ENCODE measurements around the gene MTX2.
A peak's percentile ranks its signal among the peaks of the same experiment; 100 is the strongest.

Gene MTX2

GRCh38 chr2:176317199-176317598 lies 48.0 kb downstream of the MTX2 start:
- no peak overlapping the region for H3K4me3 Mint-ChIP-seq
- H3K27me3 Mint-ChIP-seq: no peaks in the 10 kb centered on the region
- ATAC-seq (ENCODE audit: low read depth) (no peak), DNase-seq (ENCODE audit: low spot score in 2 of 2) (no peak)
- H3K36me3 Mint-ChIP-seq: peaks cover 20% of the 10 kb centered on the region
- no peaks in the 10 kb centered on the region for H3K9me3 Mint-ChIP-seq
- no peak overlapping the region for H3K27ac Mint-ChIP-seq
- peaks cover 4% of the 10 kb centered on the region for H3K4me1 Mint-ChIP-seq

- Mint-ChIP-seq H3K9me3 (no peaks in the 10 kb centered on the region), H3K27ac (no peak overlapping the region), H3K27me3 (no peaks in the 10 kb centered on the region), H3K4me3 (no peak overlapping the region), H3K4me1 (peaks cover 4% of the 10 kb centered on the region), H3K36me3 (peaks cover 20% of the 10 kb centered on the region)
- DNase-seq (ENCODE audit: low spot score in 2 of 2) (no peak), ATAC-seq (ENCODE audit: low read depth) (no peak)
These were observed 48.4 kb downstream of the MTX2 start for GRCh38 chr2:176317623-176318065.

- Mint-ChIP-seq H3K4me1 (no peaks in the 10 kb centered on the region), H3K4me3 (no peak overlapping the region), H3K27ac (no peak overlapping the region), H3K9me3 (no peaks in the 10 kb centered on the region), H3K27me3 (no peaks in the 10 kb centered on the region), H3K36me3 (peaks cover 11% of the 10 kb centered on the region)
- ATAC-seq (ENCODE audit: low read depth) (no peak), DNase-seq (ENCODE audit: low spot score in 2 of 2) (no peak)
These were observed 52.7 kb downstream of the MTX2 start for GRCh38 chr2:176321916-176322315.

GRCh38 chr2:176324862-176325261 lies 55.6 kb downstream of the MTX2 start:
- peaks cover 9% of the 10 kb centered on the region for H3K36me3 Mint-ChIP-seq
- no peaks in the 10 kb centered on the region for H3K9me3 Mint-ChIP-seq
- no peak for ATAC-seq (ENCODE audit: low read depth)
- H3K27me3 Mint-ChIP-seq: no peaks in the 10 kb centered on the region
- no peaks in the 10 kb centered on the region for H3K4me1 Mint-ChIP-seq
- H3K27ac Mint-ChIP-seq: no peak overlapping the region
- no peak for DNase-seq (ENCODE audit: low spot score in 2 of 2)
- no peak overlapping the region for H3K4me3 Mint-ChIP-seq

GRCh38 chr2:176325732-176326131 lies 56.5 kb downstream of the MTX2 start:
- DNase-seq (ENCODE audit: low spot score in 2 of 2): no peak
- H3K27ac Mint-ChIP-seq: no peak overlapping the region
- no peaks in the 10 kb centered on the region for H3K9me3 Mint-ChIP-seq
- no peak overlapping the region for H3K4me3 Mint-ChIP-seq
- no peaks in the 10 kb centered on the region for H3K27me3 Mint-ChIP-seq
- ATAC-seq (ENCODE audit: low read depth): no peak
- no peaks in the 10 kb centered on the region for H3K4me1 Mint-ChIP-seq
- H3K36me3 Mint-ChIP-seq: peaks cover 5% of the 10 kb centered on the region

GRCh38 chr2:176328149-176328548 lies 58.9 kb downstream of the MTX2 start:
- Mint-ChIP-seq H3K9me3 (no peaks in the 10 kb centered on the region), H3K27me3 (no peaks in the 10 kb centered on the region), H3K27ac (no peak overlapping the region), H3K4me1 (no peaks in the 10 kb centered on the region), H3K4me3 (no peak overlapping the region), H3K36me3 (peaks cover 7% of the 10 kb centered on the region)
- DNase-seq (ENCODE audit: low spot score in 2 of 2) (no peak), ATAC-seq (ENCODE audit: low read depth) (peak; percentile 32)

- Mint-ChIP-seq H3K4me1 (no peaks in the 10 kb centered on the region), H3K27me3 (no peaks in the 10 kb centered on the region), H3K4me3 (no peak overlapping the region), H3K36me3 (peaks cover 8% of the 10 kb centered on the region), H3K9me3 (no peaks in the 10 kb centered on the region), H3K27ac (no peak overlapping the region)
- ATAC-seq (ENCODE audit: low read depth) (no peak), DNase-seq (ENCODE audit: low spot score in 2 of 2) (no peak)
These were observed 61.4 kb downstream of the MTX2 start for GRCh38 chr2:176330612-176331011.

- H3K27me3 Mint-ChIP-seq: no peaks in the 10 kb centered on the region
- DNase-seq (ENCODE audit: low spot score in 2 of 2) (no peak), ATAC-seq (ENCODE audit: low read depth) (no peak)
- H3K27ac Mint-ChIP-seq: no peak overlapping the region
- peaks cover 8% of the 10 kb centered on the region for H3K36me3 Mint-ChIP-seq
- H3K4me1 Mint-ChIP-seq: no peaks in the 10 kb centered on the region
- no peaks in the 10 kb centered on the region for H3K9me3 Mint-ChIP-seq
- no peak overlapping the region for H3K4me3 Mint-ChIP-seq
These were observed 62.4 kb downstream of the MTX2 start for GRCh38 chr2:176331646-176332045.

- Mint-ChIP-seq H3K27me3 (no peaks in the 10 kb centered on the region), H3K4me3 (no peak overlapping the region), H3K4me1 (no peaks in the 10 kb centered on the region), H3K9me3 (peaks cover 1% of the 10 kb centered on the region), H3K36me3 (peaks cover 21% of the 10 kb centered on the region), H3K27ac (no peak overlapping the region)
- no peak for ATAC-seq (ENCODE audit: low read depth)
- no peak for DNase-seq (ENCODE audit: low spot score in 2 of 2)
These were observed 65.5 kb downstream of the MTX2 start for GRCh38 chr2:176334729-176335128.

GRCh38 chr2:176338395-176338794 lies 69.2 kb downstream of the MTX2 start:
- ATAC-seq (ENCODE audit: low read depth) (no peak), DNase-seq (ENCODE audit: low spot score in 2 of 2) (no peak)
- Mint-ChIP-seq H3K4me1 (no peaks in the 10 kb centered on the region), H3K27me3 (no peaks in the 10 kb centered on the region), H3K36me3 (peaks cover 15% of the 10 kb centered on the region), H3K27ac (no peak overlapping the region), H3K9me3 (peaks cover 1% of the 10 kb centered on the region), H3K4me3 (no peak overlapping the region)

- H3K36me3 Mint-ChIP-seq: peaks cover 17% of the 10 kb centered on the region
- ATAC-seq (ENCODE audit: low read depth) (no peak), DNase-seq (ENCODE audit: low spot score in 2 of 2) (no peak)
- H3K4me1 Mint-ChIP-seq: no peaks in the 10 kb centered on the region
- no peak overlapping the region for H3K27ac Mint-ChIP-seq
- H3K27me3 Mint-ChIP-seq: no peaks in the 10 kb centered on the region
- H3K4me3 Mint-ChIP-seq: no peak overlapping the region
- peaks cover 1% of the 10 kb centered on the region for H3K9me3 Mint-ChIP-seq
These were observed 70.0 kb downstream of the MTX2 start for GRCh38 chr2:176339208-176339607.

- H3K27ac Mint-ChIP-seq: no peak overlapping the region
- peaks cover 11% of the 10 kb centered on the region for H3K36me3 Mint-ChIP-seq
- DNase-seq (ENCODE audit: low spot score in 2 of 2): no peak
- no peak overlapping the region for H3K4me3 Mint-ChIP-seq
- peaks cover 5% of the 10 kb centered on the region for H3K27me3 Mint-ChIP-seq
- no peak for ATAC-seq (ENCODE audit: low read depth)
- no peaks in the 10 kb centered on the region for H3K4me1 Mint-ChIP-seq
- H3K9me3 Mint-ChIP-seq: peaks cover 6% of the 10 kb centered on the region
These were observed 87.0 kb downstream of the MTX2 start for GRCh38 chr2:176356251-176356650.

- no peak for ATAC-seq (ENCODE audit: low read depth)
- H3K27me3 Mint-ChIP-seq: no peaks in the 10 kb centered on the region
- no peak for DNase-seq (ENCODE audit: low spot score in 2 of 2)
- peaks cover 3% of the 10 kb centered on the region for H3K9me3 Mint-ChIP-seq
- no peak overlapping the region for H3K27ac Mint-ChIP-seq
- H3K4me3 Mint-ChIP-seq: no peak overlapping the region
- no peaks in the 10 kb centered on the region for H3K36me3 Mint-ChIP-seq
- H3K4me1 Mint-ChIP-seq: no peaks in the 10 kb centered on the region
These were observed 95.2 kb downstream of the MTX2 start for GRCh38 chr2:176364273-176364977.

- no peak for ATAC-seq (ENCODE audit: low read depth)
These were observed 99.1 kb downstream of the MTX2 start for GRCh38 chr2:176368349-176368748.

GRCh38 chr2:176370467-176371171 lies 101.4 kb downstream of the MTX2 start:
- no peaks in the 10 kb centered on the region for H3K36me3 Mint-ChIP-seq

More at GRCh38 chr2:176368349-176368748, 99.1 kb downstream of the MTX2 start:
- H3K4me3 Mint-ChIP-seq: no peak overlapping the region
- H3K27ac Mint-ChIP-seq: no peak overlapping the region
- H3K9me3 Mint-ChIP-seq: peaks cover 3% of the 10 kb centered on the region
- H3K27me3 Mint-ChIP-seq: peaks cover 3% of the 10 kb centered on the region
- no peaks in the 10 kb centered on the region for H3K36me3 Mint-ChIP-seq
- no peaks in the 10 kb centered on the region for H3K4me1 Mint-ChIP-seq
- DNase-seq (ENCODE audit: low spot score in 2 of 2): no peak

More at GRCh38 chr2:176370467-176371171, 101.4 kb downstream of the MTX2 start:
- ATAC-seq (ENCODE audit: low read depth) (no peak), DNase-seq (ENCODE audit: low spot score in 2 of 2) (no peak)
- H3K27ac Mint-ChIP-seq: no peak overlapping the region
- no peaks in the 10 kb centered on the region for H3K4me1 Mint-ChIP-seq
- peaks cover 3% of the 10 kb centered on the region for H3K27me3 Mint-ChIP-seq
- peaks cover 3% of the 10 kb centered on the region for H3K9me3 Mint-ChIP-seq
- no peak overlapping the region for H3K4me3 Mint-ChIP-seq

Data from memory B cell (primary cell).